Measurements from ENCODE around the gene CTDP1.

CTDP1 gene

DNA sequence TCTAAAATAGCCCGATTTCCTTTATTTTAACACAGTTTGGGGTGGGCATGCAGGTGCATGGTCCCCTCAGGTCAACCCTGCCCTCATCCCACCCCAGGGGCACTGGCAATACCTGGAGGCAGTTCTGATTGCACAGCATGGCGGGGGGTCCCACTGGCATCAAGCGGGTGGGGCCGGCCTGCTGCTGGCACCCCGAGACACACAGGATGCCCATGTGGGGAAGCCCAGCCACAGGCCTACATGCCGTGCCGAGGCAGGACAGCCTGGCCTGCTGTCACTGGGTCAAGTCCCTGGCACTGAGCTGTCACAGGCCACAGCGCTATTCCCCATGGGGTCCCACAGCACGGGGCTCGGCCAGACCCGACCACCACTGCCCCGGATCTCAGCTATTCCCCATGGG lies 106.2 kb downstream of the CTDP1 start:
- no peak overlapping the region for H3K4me3 ChIP-seq (ENCODE audit: low read length)
- no peak overlapping the region for H4K5ac ChIP-seq (ENCODE audit: low read length)
- no peaks in the 10 kb centered on the region for H3K4me1 ChIP-seq (ENCODE audit: control insufficient read depth, low read depth, low read length)
- no peak overlapping the region for H2BK5ac ChIP-seq (ENCODE audit: low read length)
- DNase-seq, result no peak
- no peak overlapping the region for H4K8ac ChIP-seq (ENCODE audit: low read depth, low read length)
- H2BK15ac ChIP-seq (replicated peaks; ENCODE audit: low read depth), result no peak overlapping the region
- no peak overlapping the region for H3K27ac ChIP-seq (ENCODE audit: low read depth, low read length)
- H3K79me1 ChIP-seq (ENCODE audit: low read length), result no peaks in the 10 kb centered on the region
- WGBS (ENCODE audit: extremely low coverage, insufficient coverage, low lambda C conversion rate), result no CpG with 5 or more reads among the region's 12 CpGs
- no peak overlapping the region for H3K56ac ChIP-seq (ENCODE audit: low read length)
- no peak overlapping the region for H3K9ac ChIP-seq (ENCODE audit: low read length)
- H3K18ac ChIP-seq (ENCODE audit: low read length), result no peak overlapping the region
- H3K4ac ChIP-seq (ENCODE audit: low read depth, low read length), result no peak overlapping the region
- H3K79me2 ChIP-seq (ENCODE audit: control insufficient read depth, insufficient read depth, low read length), result no peaks in the 10 kb centered on the region
- H3K27me3 ChIP-seq (ENCODE audit: insufficient read depth, low read length, poor library complexity), result peaks cover 15% of the 10 kb centered on the region
- H2AK5ac ChIP-seq (ENCODE audit: low read length), result no peak overlapping the region
- H3K36me3 ChIP-seq (ENCODE audit: control insufficient read depth, insufficient read depth, low read length), result no peaks in the 10 kb centered on the region
- no peak overlapping the region for H3K4me2 ChIP-seq (ENCODE audit: low read length)
- no peak overlapping the region for H3K23ac ChIP-seq (ENCODE audit: low read length)
- no peak overlapping the region for H2BK120ac ChIP-seq (ENCODE audit: low read depth, low read length)

DNA sequence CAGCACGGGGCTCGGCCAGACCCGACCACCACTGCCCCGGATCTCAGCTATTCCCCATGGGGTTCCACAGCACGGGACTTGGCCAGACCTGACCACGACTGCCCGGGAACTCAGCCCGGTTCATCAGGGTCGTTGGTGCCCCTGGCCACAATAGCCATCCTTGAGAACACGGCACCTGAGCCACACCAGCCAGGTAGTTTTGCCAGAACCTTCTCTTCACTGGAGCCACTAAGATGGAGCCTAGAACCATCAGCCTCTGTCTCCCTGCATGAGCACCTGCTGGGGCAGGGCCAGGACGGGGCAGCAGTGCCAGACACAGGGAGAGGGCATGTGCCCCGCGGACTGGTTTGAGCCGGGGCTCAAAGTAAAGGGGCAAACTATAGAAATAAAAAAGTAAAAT lies 106.7 kb downstream of the CTDP1 start:
- WGBS (ENCODE audit: extremely low coverage, insufficient coverage, low lambda C conversion rate), result no CpG with 5 or more reads among the region's 14 CpGs
- H4K5ac ChIP-seq (ENCODE audit: low read length), result no peak overlapping the region
- H3K27me3 ChIP-seq (ENCODE audit: insufficient read depth, low read length, poor library complexity), result peaks cover 15% of the 10 kb centered on the region
- no peak overlapping the region for H2BK15ac ChIP-seq (replicated peaks; ENCODE audit: low read depth)
- no peak overlapping the region for H4K8ac ChIP-seq (ENCODE audit: low read depth, low read length)
- no peak overlapping the region for H3K56ac ChIP-seq (ENCODE audit: low read length)
- no peak overlapping the region for H3K4ac ChIP-seq (ENCODE audit: low read depth, low read length)
- H2BK120ac ChIP-seq (ENCODE audit: low read depth, low read length), result no peak overlapping the region
- no peak overlapping the region for H2AK5ac ChIP-seq (ENCODE audit: low read length)
- H3K79me1 ChIP-seq (ENCODE audit: low read length), result no peaks in the 10 kb centered on the region
- H3K27ac ChIP-seq (ENCODE audit: low read depth, low read length), result no peak overlapping the region
- DNase-seq, result no peak
- H3K4me1 ChIP-seq (ENCODE audit: control insufficient read depth, low read depth, low read length), result no peaks in the 10 kb centered on the region
- no peak overlapping the region for H3K18ac ChIP-seq (ENCODE audit: low read length)
- H3K4me2 ChIP-seq (ENCODE audit: low read length), result no peak overlapping the region
- H3K79me2 ChIP-seq (ENCODE audit: control insufficient read depth, insufficient read depth, low read length), result no peaks in the 10 kb centered on the region
- H3K4me3 ChIP-seq (ENCODE audit: low read length), result no peak overlapping the region
- H3K36me3 ChIP-seq (ENCODE audit: control insufficient read depth, insufficient read depth, low read length), result no peaks in the 10 kb centered on the region
- H3K23ac ChIP-seq (ENCODE audit: low read length), result no peak overlapping the region
- no peak overlapping the region for H3K9ac ChIP-seq (ENCODE audit: low read length)
- no peak overlapping the region for H2BK5ac ChIP-seq (ENCODE audit: low read length)

DNA sequence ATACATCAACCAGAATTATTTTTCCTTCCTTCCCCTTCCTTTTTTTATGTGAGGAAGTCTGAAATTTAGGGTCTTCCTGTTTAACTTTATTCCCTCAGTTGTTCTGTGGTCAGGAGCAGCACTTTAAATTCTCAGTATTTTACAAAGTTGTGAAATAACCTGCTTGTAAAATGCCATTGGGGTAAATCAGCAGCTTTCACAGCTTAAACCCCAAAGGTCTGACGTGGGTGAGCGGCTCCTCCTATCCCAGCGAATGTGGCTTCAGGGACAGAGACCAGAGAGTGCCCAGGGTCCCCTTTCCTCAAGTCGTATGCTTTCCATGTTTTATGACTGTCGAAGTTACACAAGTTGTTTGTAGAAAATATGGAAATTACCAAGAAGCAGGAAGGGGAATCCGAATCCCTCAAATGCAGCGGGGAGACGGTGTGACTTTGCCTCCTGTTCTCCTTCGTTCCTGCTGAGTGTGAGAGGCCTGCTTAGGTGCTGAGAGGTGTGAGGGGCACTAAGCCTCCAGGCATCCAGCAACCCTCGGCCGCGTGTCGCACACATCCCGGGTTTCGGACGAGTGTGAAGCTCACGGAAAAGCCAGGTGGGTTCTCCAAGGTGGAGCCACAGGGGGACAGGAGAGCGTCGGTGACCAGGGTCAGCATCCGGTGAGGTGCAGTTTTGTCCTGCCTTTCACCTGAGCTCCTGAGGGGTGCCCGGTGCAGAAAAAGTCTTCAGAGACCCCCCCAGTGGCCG lies 107.4 kb downstream of the CTDP1 start:
- Histone ChIP-seq H3K9ac (ENCODE audit: low read length) (no peak overlapping the region), H3K79me1 (ENCODE audit: low read length) (no peaks in the 10 kb centered on the region)

GRCh38 chr18:79787527-79787864 lies 107.9 kb downstream of the CTDP1 start:
- H3K4ac ChIP-seq (ENCODE audit: low read depth, low read length), result no peak overlapping the region
- H2BK15ac ChIP-seq (replicated peaks; ENCODE audit: low read depth), result no peak overlapping the region
- H3K23ac ChIP-seq (ENCODE audit: low read length), result no peak overlapping the region
- H4K8ac ChIP-seq (ENCODE audit: low read depth, low read length), result no peak overlapping the region
- no peaks in the 10 kb centered on the region for H3K79me2 ChIP-seq (ENCODE audit: control insufficient read depth, insufficient read depth, low read length)
- H3K4me3 ChIP-seq (ENCODE audit: low read length), result no peak overlapping the region
- no peak overlapping the region for H2BK120ac ChIP-seq (ENCODE audit: low read depth, low read length)
- H3K18ac ChIP-seq (ENCODE audit: low read length), result no peak overlapping the region
- H3K4me1 ChIP-seq (ENCODE audit: control insufficient read depth, low read depth, low read length), result no peaks in the 10 kb centered on the region
- H3K56ac ChIP-seq (ENCODE audit: low read length), result no peak overlapping the region
- H2AK5ac ChIP-seq (ENCODE audit: low read length), result no peak overlapping the region
- no peak overlapping the region for H2BK5ac ChIP-seq (ENCODE audit: low read length)
- H3K79me1 ChIP-seq (ENCODE audit: low read length), result no peaks in the 10 kb centered on the region
- H3K27ac ChIP-seq (ENCODE audit: low read depth, low read length), result no peak overlapping the region
- H3K4me2 ChIP-seq (ENCODE audit: low read length), result no peak overlapping the region
- no peak overlapping the region for H3K9ac ChIP-seq (ENCODE audit: low read length)
- no peak overlapping the region for H4K5ac ChIP-seq (ENCODE audit: low read length)
- peaks cover 15% of the 10 kb centered on the region for H3K27me3 ChIP-seq (ENCODE audit: insufficient read depth, low read length, poor library complexity)
- H3K36me3 ChIP-seq (ENCODE audit: control insufficient read depth, insufficient read depth, low read length), result no peaks in the 10 kb centered on the region
- WGBS (ENCODE audit: extremely low coverage, insufficient coverage, low lambda C conversion rate), result no CpG with 5 or more reads among the region's 16 CpGs
- no peak for DNase-seq

More for the DNA sequence above, 107.4 kb downstream of the CTDP1 start:
- no peak overlapping the region for H3K56ac ChIP-seq (ENCODE audit: low read length)
- H3K27ac ChIP-seq (ENCODE audit: low read depth, low read length), result no peak overlapping the region
- no peak overlapping the region for H2AK5ac ChIP-seq (ENCODE audit: low read length)
- H2BK5ac ChIP-seq (ENCODE audit: low read length), result no peak overlapping the region
- WGBS (ENCODE audit: extremely low coverage, insufficient coverage, low lambda C conversion rate), result no CpG with 5 or more reads among the region's 22 CpGs
- H3K18ac ChIP-seq (ENCODE audit: low read length), result no peak overlapping the region
- DNase-seq, result no peak
- no peaks in the 10 kb centered on the region for H3K36me3 ChIP-seq (ENCODE audit: control insufficient read depth, insufficient read depth, low read length)
- H2BK15ac ChIP-seq (replicated peaks; ENCODE audit: low read depth), result no peak overlapping the region
- no peaks in the 10 kb centered on the region for H3K79me2 ChIP-seq (ENCODE audit: control insufficient read depth, insufficient read depth, low read length)
- no peak overlapping the region for H3K4me2 ChIP-seq (ENCODE audit: low read length)
- no peak overlapping the region for H3K23ac ChIP-seq (ENCODE audit: low read length)
- peaks cover 15% of the 10 kb centered on the region for H3K27me3 ChIP-seq (ENCODE audit: insufficient read depth, low read length, poor library complexity)
- no peak overlapping the region for H3K4me3 ChIP-seq (ENCODE audit: low read length)
- H3K4me1 ChIP-seq (ENCODE audit: control insufficient read depth, low read depth, low read length), result no peaks in the 10 kb centered on the region
- H4K5ac ChIP-seq (ENCODE audit: low read length), result no peak overlapping the region
- H2BK120ac ChIP-seq (ENCODE audit: low read depth, low read length), result no peak overlapping the region
- H4K8ac ChIP-seq (ENCODE audit: low read depth, low read length), result no peak overlapping the region
- no peak overlapping the region for H3K4ac ChIP-seq (ENCODE audit: low read depth, low read length)

- Histone ChIP-seq H4K8ac (ENCODE audit: low read depth, low read length) (no peak overlapping the region), H2BK5ac (ENCODE audit: low read length) (no peak overlapping the region), H3K4me3 (ENCODE audit: low read length) (no peak overlapping the region), H3K36me3 (ENCODE audit: control insufficient read depth, insufficient read depth, low read length) (no peaks in the 10 kb centered on the region), H3K27me3 (ENCODE audit: insufficient read depth, low read length, poor library complexity) (peaks cover 15% of the 10 kb centered on the region), H2AK5ac (ENCODE audit: low read length) (no peak overlapping the region), H3K79me1 (ENCODE audit: low read length) (no peaks in the 10 kb centered on the region), H3K4me2 (ENCODE audit: low read length) (peak overlapping the region; percentile 36), H4K5ac (ENCODE audit: low read length) (no peak overlapping the region), H3K23ac (ENCODE audit: low read length) (peak overlapping the region; percentile 66), H3K4ac (ENCODE audit: low read depth, low read length) (no peak overlapping the region), H3K9ac (ENCODE audit: low read length) (peak overlapping the region; percentile 29), H2BK15ac (replicated peaks; ENCODE audit: low read depth) (no peak overlapping the region), H2BK120ac (ENCODE audit: low read depth, low read length) (no peak overlapping the region), H3K79me2 (ENCODE audit: control insufficient read depth, insufficient read depth, low read length) (no peaks in the 10 kb centered on the region), H3K56ac (ENCODE audit: low read length) (peak overlapping the region; percentile 67), H3K27ac (ENCODE audit: low read depth, low read length) (no peak overlapping the region), H3K18ac (ENCODE audit: low read length) (no peak overlapping the region), H3K4me1 (ENCODE audit: control insufficient read depth, low read depth, low read length) (no peaks in the 10 kb centered on the region)
- no CpG with 5 or more reads among the region's 106 CpGs for WGBS (ENCODE audit: extremely low coverage, insufficient coverage, low lambda C conversion rate)
- no peak for DNase-seq
These were observed 108.5 kb downstream of the CTDP1 start for GRCh38 chr18:79787865-79788733.
